ENCODE results near the gene DRAM1.
"Not testable (repeated sequence)": the region's sequence is repeated elsewhere in the genome, so short reads cannot be mapped to it uniquely, and the experiment has no call there.

DRAM1 gene

DNA sequence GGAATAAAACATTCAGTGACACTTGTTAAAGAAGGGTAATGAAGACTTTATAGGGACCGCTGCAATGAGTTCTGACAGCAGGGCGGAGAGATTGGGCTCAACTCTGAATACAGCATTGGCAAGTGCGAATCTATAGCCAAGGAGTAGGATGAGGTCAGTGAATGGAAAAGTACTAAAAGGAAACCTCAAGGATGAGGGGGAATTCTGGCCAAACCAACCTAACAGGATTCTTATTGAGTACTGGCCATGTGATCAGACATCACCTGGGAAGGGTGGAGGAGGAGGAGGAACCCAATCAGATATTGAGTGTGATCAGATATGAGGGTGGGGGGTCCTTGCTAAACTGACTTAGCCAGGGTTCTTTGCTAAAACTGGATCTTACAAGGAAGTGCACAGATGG is 31.0 kb downstream of the DRAM1 start:
- DNase-seq = no peak

DNA sequence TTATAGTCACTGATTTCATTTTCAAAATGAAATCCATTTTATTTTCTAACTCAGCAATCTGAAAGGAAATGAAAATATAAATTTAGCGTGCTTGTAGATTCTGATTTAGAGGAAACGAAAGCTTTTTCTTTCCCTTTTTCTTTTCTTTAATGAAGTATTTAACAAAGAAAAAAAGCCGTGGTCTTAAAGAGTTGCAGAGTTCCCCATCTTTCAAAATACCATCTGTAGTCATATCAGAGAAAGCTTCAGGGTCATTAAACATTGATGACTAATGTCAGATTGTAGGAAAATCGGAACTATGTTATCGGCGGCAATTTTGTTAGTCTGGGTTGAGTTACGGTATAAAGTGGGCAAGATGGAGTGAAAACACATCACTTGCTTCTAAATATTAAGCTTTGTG is 32.3 kb downstream of the DRAM1 start:
- DNase-seq = no peak

DNA sequence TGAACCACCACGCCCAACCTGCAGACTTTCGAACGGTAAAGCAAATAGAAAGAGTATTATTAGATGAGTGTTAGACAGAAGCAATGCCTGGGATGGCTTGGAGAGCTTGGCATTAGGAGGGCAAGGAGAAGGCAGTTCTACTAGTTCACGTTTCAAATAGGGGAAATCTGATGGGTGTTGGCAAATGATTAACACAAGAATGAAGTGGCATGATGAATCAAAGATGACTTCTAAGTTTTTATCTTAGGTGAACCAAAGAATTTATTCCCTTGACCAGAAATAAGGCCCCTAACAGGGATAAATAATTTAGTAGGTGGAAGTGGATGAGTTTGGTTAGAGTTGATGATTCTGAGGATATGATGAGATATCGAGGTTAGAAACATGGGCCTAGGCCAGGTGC is 38.5 kb downstream of the DRAM1 start:
- no peak for DNase-seq

- not testable (repeated sequence) for DNase-seq
Observed at GRCh38 chr12:101918805-101919204, 41.4 kb downstream of the DRAM1 start.

- DNase-seq = no peak
Observed at GRCh38 chr12:101919447-101919846, 42.1 kb downstream of the DRAM1 start.

DNA sequence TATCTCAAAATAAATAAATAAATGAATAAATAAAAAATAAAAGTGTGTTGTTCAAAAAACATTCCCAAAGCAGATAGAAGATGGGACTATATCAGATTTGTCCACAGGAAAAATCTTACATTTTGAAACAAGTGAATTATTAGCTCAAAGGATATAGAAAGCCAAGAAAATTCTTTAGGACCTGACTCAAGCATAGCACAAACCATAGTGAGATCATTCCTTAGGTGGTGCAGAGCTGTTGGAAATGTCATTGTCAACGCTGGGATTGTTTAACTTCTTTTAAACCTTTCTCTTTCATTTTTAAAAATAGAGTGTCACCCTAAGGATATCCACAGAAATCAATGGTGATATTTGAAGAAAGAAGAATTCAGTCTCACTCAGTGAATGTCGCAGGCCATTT is 43.5 kb downstream of the DRAM1 start:
- DNase-seq = no peak

GRCh38 chr12:101923045-101923718 is 45.8 kb downstream of the DRAM1 start:
- no peak for DNase-seq

DNA sequence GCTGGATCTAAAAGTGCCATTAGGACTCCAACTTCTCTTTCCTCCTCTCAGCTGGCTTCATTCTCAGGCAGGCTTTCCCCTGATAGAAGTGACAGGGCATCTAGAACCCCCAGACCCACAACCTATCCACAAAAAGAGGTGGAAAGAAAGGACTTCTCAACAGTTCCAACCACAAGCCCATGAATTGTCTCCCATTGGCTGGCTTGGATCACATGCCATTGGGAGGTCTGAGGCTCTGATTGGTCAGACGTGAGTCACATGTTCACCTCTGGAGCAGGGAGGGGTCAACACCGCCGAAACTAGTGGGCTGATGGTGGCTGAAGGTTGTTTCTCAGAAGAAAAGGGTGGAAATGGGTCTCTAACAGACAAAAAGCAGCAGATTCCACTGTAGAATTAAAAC is 47.2 kb downstream of the DRAM1 start:
- no peak for DNase-seq

GRCh38 chr12:101925361-101925760 is 48.0 kb downstream of the DRAM1 start:
- DNase-seq = no peak

GRCh38 chr12:101925935-101926334 is 48.6 kb downstream of the DRAM1 start:
- DNase-seq = no peak

DNA sequence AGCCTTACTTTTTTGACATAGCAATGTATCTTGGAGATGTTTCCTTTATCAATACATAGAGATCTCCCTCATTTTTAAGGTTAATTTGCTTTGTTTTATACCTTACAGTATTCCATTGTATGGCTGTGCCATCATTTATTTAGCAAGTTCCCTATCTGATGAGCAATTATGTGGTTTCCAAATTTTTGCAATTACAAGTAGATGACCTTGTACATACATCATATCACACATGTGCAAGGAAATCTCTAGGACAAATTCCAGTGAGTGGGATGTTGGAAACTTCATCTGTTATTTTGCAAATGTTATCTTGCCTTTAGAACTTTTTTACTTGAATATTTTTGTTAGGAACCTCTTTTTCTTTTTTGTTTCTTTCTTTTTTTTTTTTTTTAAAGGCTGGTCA is 49.7 kb downstream of the DRAM1 start:
- no peak for DNase-seq

GRCh38 chr12:101927999-101928398 is 50.6 kb downstream of the DRAM1 start:
- DNase-seq = no peak

GRCh38 chr12:101928556-101928955 is 51.2 kb downstream of the DRAM1 start:
- DNase-seq = no peak

DNA sequence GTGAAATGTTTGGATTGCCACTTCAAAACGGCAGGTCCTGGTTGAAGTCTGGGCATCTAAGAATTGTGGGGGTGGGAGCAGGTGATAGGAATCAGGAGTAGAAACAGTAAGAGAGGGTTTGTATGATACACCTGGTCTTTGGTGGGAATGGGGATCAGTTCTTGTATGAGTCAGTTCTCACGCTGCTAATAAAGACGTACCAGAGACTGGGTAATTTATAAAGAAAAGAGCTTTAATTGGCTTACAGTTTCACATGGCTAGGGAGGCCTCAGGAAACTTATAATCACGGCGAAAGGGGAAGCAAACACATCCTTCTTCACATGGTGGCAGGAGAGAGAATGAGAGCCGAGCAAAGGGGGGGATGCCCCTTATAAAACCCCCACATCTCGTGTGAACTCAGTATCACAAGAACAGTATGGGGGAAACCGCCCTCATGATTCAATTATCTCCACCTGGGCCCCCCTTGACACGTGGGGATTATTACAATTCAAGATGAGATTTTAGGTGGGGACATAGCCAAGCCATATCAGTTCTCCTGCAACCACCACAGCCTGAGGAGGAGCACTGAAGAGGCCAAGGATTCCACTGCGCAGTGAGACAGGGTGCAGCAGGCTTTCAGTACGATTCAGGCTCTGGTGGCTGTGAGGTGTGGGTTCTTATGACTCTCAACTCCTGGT is 52.1 kb downstream of the DRAM1 start:
- DNase-seq = no peak

DNA sequence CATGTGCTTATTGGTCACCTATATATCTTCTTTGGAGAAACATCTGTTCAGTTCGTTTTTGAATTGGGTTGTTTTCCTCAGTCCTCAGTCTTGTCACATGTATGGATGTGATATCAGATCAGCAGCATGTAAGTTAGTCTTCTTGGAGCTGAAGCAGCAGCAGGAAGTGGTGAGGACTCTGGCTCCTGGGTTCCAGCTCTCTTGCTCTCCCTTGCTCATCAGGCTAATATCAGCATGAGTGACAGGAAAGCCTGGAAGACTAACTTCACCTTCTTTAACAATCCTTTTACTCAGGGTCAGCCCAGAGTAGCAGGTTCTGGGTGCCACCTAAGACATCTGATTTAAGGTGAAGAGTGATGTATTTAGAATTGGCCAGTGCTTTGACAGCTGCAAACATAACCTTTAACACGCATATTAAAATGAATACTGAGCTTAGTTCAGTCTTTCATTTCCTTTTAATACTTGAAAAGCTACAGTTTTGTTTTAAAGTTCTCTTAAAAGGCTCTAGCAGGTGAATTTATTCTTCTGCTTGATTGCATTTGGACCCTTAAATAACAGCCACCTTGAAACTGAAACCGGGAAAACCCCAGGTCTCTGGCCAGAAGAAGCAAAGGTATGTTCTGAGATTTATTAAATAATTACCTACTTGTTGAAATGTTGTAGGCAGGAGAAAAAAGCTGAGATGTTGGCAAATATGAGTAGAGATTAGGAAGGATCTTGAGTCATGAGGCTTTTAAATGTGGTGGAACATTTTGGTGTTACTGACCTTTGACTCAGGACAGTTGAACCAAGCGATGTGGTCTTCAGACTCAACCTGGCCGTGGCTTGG is 54.3 kb downstream of the DRAM1 start:
- DNase-seq = no peak

DNA sequence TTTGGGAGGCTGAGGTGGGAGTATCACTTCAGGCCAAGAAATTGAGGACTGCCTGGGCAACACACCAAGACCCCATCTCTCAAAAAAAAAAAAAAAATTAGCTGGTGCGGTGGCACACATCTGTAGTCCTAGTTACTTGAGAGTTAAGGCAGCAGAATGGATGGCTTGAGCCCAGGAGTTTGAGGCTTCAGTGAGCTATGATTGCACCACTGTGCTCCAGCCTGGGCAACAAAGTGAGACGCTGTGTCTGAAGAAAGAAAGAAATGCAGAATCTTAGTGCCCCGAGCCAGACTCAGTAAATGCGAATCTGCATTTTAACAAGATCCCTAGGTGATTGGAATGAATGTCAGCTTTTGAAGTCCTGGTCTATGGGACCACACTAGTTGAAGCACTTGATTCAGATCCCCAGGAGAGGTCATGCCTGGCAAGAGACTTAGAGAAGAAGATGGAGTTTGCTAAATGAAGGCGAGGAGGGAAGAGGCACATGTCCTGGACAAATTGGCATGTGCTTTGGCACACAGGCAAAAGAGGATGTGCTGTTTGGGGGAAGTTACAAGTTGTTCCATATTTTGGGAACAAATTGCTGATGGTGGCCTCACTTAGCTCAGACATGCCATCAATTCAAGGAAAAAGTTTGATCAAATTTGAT is 56.6 kb downstream of the DRAM1 start:
- no peak for DNase-seq

GRCh38 chr12:101935890-101936746 is 58.7 kb downstream of the DRAM1 start:
- DNase-seq = peak; percentile 81

DNA sequence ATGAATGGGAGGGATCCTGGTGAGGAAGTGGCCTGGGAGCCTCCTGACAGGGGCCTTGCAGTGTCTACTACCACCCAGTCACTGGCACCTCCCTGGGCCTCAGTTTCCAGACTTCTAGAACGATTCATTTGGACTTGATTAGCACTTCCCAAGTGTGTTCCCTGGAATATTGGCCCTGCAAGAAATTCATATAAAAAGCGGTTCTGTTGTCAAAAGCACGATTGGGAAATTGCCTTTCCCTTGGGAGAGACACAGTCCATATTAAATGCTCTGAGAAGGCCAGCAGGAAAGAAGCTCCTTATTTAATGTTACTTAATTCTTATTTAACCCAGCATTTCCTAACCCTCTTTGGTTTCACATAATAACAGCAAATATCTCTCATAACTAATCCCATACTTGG is 61.9 kb downstream of the DRAM1 start:
- DNase-seq = no peak

GRCh38 chr12:101939856-101940265 is 62.5 kb downstream of the DRAM1 start:
- DNase-seq = peak; percentile 75

DNA sequence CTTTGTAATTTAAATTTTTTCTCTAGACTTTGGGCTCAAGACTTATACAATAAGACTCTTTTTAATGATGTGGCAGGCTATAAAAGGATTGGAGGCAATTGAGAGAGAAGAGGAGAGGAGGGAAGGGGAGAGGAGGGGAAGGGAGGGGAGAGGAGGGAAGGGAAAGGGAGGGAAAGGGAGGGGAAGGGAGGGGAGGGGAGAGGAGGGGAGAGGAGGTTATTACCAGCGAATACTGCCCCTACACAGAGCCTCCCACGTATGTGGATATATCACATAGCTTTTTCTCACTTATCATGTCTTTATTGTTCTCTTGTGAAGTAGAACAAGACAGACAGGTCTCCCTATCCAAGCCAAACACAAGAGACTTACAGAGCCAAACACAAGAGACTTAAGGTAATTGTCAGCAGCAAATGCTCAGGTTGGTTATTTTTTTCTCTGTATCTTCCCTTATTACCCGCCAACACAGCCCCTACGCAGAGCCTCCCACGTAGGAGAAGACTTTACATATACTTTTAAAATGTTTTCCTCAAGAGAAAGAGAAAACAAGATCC is 63.1 kb downstream of the DRAM1 start:
- DNase-seq = no peak

DNA sequence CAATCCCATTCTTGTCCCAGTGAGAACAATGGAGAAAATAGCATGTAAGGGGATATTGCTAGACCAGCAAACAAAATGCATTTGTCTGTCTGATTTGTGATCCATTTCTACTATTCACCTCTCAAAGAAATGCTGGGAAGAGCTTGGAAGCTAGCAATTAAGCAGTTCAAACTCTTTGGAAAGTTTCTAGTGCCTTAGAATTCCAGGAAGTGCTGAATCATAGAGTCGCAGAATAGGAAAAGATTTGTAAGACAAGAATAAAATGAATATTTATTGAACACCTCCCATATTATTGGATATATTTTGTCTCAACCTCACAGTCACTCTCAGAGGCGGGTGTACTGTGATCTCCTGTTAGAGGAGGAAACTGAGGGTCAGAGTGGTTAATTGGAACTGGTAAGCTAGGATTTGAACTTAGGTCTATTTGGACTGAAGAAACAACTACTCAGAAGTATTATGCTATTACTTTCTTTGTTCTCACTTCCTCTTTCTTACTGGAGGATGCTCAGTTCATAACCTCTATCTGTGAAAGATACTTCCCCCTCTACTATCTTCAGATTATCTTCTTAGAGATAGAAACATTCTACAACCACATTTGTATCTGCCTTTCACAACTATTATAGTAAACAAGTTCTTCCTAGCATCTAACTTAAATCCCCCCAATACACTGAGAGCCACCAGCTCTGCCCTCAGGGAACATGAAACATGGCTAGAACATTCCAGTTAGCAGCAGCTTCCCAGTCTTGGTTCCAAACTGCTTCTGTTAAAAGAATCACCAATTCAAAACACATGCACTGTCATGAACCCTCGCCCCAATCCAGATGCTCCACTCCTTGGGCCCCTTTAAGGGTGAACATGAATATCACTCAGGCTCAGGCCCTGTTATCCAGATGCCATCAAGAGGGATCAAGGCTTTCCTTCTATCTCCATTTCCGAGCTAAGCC is 64.2 kb downstream of the DRAM1 start:
- no peak for DNase-seq
